K562 (cell line): ENCODE measurements around the gene ZNF276. TPM values are rescaled to one million over a fixed set of nuclear protein-coding genes. Genes with fewer than 3 reads are reported as not detected.

ENCODE experiments used
- CBFB ChIP-seq: sonication (generic); formaldehyde crosslinking; IDR thresholded peaks from 2 replicates; pipeline ENCODE4 v1.4.0; 2020; ENCODE audit warnings: mild to moderate bottlenecking, missing genetic modification reagents
- CEBPG ChIP-seq, 3 experiments: fragments of 200-800 bp in 1 of 3; sonication (Bioruptor generic) in 1 of 3; sonication (generic) in 1 of 3; formaldehyde crosslinking in 1 of 3; IDR thresholded peaks in 2 of 3; conservative IDR thresholded peaks in 1 of 3; 2 replicates each; pipeline versions ENCODE4 v1.6.1 to v1.8.0; 2016 to 2022; ENCODE audit warnings: missing compliant biosample characterization in 2 of 3, missing genetic modification characterization in 2 of 3, mild to moderate bottlenecking in 1 of 3, missing genetic modification reagents in 1 of 3
- EP300 ChIP-seq: IDR thresholded peaks from 2 replicates; pipeline ENCODE4 v1.6.1; 2012; ENCODE audit warnings: low read length, improper control_type of control experiment
- HNRNPUL1 ChIP-seq: fragments of 200-400 bp; formaldehyde crosslinking; IDR thresholded peaks from 2 replicates; pipeline ENCODE4 v1.6.1; 2017; ENCODE audit warnings: low read length
- HSF4 ChIP-seq: fragments of 250-450 bp; sonication (Bioruptor Pico); IDR thresholded peaks from 2 replicates; pipeline ENCODE4 v2.1.2; 2022; ENCODE audit warnings: mild to moderate bottlenecking, moderate library complexity, borderline replicate concordance
- KHSRP ChIP-seq: fragments of 450-650 bp; IDR thresholded peaks from 2 replicates; pipeline ENCODE4 v1.6.1; 2017
- KLF10 ChIP-seq: fragments of 250-450 bp; sonication (Bioruptor Pico); IDR thresholded peaks from 2 replicates; pipeline ENCODE4 v1.6.1; 2021; ENCODE audit warnings: matching md5 sums
- KLF6 ChIP-seq: fragments of 250-450 bp; sonication (Bioruptor Pico); IDR thresholded peaks from 2 replicates; pipeline ENCODE4 v1.4.0; 2020; ENCODE audit warnings: mild to moderate bottlenecking, moderate library complexity, borderline replicate concordance
- MEF2A ChIP-seq: IDR thresholded peaks from 2 replicates; pipeline ENCODE4 v1.6.1; 2011; ENCODE audit warnings: low read depth, mild to moderate bottlenecking, low read length, moderate library complexity; ENCODE audit not compliant: control insufficient read depth
- NCOA4 ChIP-seq: fragments of 450-650 bp; IDR thresholded peaks from 2 replicates; pipeline ENCODE4 v1.6.1; 2018; ENCODE audit warnings: mild to moderate bottlenecking; ENCODE audit not compliant: partially characterized antibody
- RBM22 ChIP-seq: fragments of 200-400 bp; formaldehyde crosslinking; IDR thresholded peaks from 2 replicates; pipeline ENCODE4 v1.6.1; 2018; ENCODE audit warnings: low read length, low read depth; ENCODE audit not compliant: poor library complexity, severe bottlenecking
- SRF ChIP-seq, 2 experiments: fragments of 250-450, 450-650 bp in 1 of 2; sonication (Bioruptor Pico) in 1 of 2; sonication (generic) in 1 of 2; formaldehyde crosslinking; IDR thresholded peaks; 2 replicates each; pipeline versions ENCODE4 v1.5.0 to v1.5.1; 2020 to 2022; ENCODE audit warnings: mild to moderate bottlenecking in 1 of 2, missing genetic modification reagents in 1 of 2
- TAF15 ChIP-seq: fragments of 200-400 bp; formaldehyde crosslinking; IDR thresholded peaks from 2 replicates; pipeline ENCODE4 v1.6.1; 2017; ENCODE audit warnings: mild to moderate bottlenecking, low read depth, low read length, moderate library complexity
- TEAD2 ChIP-seq: fragments of 450-650 bp; IDR thresholded peaks from 2 replicates; pipeline ENCODE4 v1.6.1; 2016; ENCODE audit warnings: missing genetic modification characterization, control low read depth, missing compliant biosample characterization
- ZKSCAN1 ChIP-seq: fragments of 150-350 bp; IDR thresholded peaks from 2 replicates; pipeline ENCODE4 v1.6.1; 2016; ENCODE audit warnings: low read depth, low read length
- ZNF76 ChIP-seq: fragments of 250-450 bp; sonication (Bioruptor Pico); IDR thresholded peaks from 2 replicates; pipeline ENCODE4 v1.4.0; 2020; ENCODE audit warnings: mild to moderate bottlenecking, moderate library complexity, borderline replicate concordance
- polyA plus RNA-seq, 8 experiments: library from polyadenylated mRNA; depleted of rRNA in 4 of 8; stranded (reverse) in 5 of 8; unstranded in 3 of 8; fragments of >200 nt; fragmentation: Nextera tagmentation in 2 of 8; fragmentation: Illumina TruSeq in 1 of 8; extraction: Ambion mirVana in 2 of 8; extraction: Trizol in 1 of 8; gene quantifications; 2 replicates each; pipeline versions ENCODE4 v1.2.1 to v1.2.3, GENCODE V29; 2011 to 2014; ENCODE audit warnings: inconsistent platforms in 1 of 8, missing spikeins in 1 of 8
- total RNA-seq, 7 experiments: library from RNA; depleted of rRNA in 6 of 7; stranded (reverse); fragments of >200 nt in 6 of 7; fragmentation: Illumina TruSeq in 2 of 7; extraction: Trizol in 2 of 7; gene quantifications; 2 replicates each; pipeline versions ENCODE4 v1.2.1 to v1.2.3, GENCODE V29; 2011 to 2021; ENCODE audit warnings: low replicate concordance in 1 of 7
- TF ChIP-seq, protein P1 (sequence below): fragments of 250-450 bp; sonication (Bioruptor Pico); IDR thresholded peaks from 2 replicates; pipeline ENCODE4 v1.4.0; 2020; ENCODE audit warnings: mild to moderate bottlenecking, moderate library complexity
- TF ChIP-seq, protein P2 (sequence below), 2 experiments: fragments of 450-650 bp in 1 of 2; sonication (generic) in 1 of 2; formaldehyde crosslinking; conservative IDR thresholded peaks; 2 replicates each; pipeline versions ENCODE4 v1.4.0 to v1.8.1; 2020 to 2022; ENCODE audit warnings: mild to moderate bottlenecking in 1 of 2, missing genetic modification reagents in 1 of 2
- TF ChIP-seq, protein P3 (sequence below), 2 experiments: fragments of 450-650 bp in 1 of 2; sonication (generic) in 1 of 2; formaldehyde crosslinking in 1 of 2; IDR thresholded peaks in 1 of 2; conservative IDR thresholded peaks in 1 of 2; 2 replicates each; pipeline versions ENCODE4 v1.6.1 to v1.8.1; 2016 to 2023; ENCODE audit warnings: mild to moderate bottlenecking in 2 of 2, moderate library complexity in 2 of 2, inconsistent platforms in 1 of 2, missing genetic modification reagents in 1 of 2
- TF ChIP-seq, protein P4 (sequence below): fragments of 250-450 bp; sonication (Bioruptor Pico); IDR thresholded peaks from 2 replicates; pipeline ENCODE4 v1.8.0; 2021; ENCODE audit warnings: mild to moderate bottlenecking, moderate library complexity
- TF ChIP-seq, protein P5 (sequence below): sonication (generic); formaldehyde crosslinking; IDR thresholded peaks from 2 replicates; pipeline ENCODE4 v1.8.0; 2022; ENCODE audit warnings: missing genetic modification reagents, mild to moderate bottlenecking, borderline replicate concordance

Gene ZNF276
- total and polyA plus RNA-seq, 9 of the 15 experiments (the other 6 are each of a cell fraction or from before 2014, with no cell fraction given) = 0.49 to 43.9 (median 15.8) TPM

DNA sequence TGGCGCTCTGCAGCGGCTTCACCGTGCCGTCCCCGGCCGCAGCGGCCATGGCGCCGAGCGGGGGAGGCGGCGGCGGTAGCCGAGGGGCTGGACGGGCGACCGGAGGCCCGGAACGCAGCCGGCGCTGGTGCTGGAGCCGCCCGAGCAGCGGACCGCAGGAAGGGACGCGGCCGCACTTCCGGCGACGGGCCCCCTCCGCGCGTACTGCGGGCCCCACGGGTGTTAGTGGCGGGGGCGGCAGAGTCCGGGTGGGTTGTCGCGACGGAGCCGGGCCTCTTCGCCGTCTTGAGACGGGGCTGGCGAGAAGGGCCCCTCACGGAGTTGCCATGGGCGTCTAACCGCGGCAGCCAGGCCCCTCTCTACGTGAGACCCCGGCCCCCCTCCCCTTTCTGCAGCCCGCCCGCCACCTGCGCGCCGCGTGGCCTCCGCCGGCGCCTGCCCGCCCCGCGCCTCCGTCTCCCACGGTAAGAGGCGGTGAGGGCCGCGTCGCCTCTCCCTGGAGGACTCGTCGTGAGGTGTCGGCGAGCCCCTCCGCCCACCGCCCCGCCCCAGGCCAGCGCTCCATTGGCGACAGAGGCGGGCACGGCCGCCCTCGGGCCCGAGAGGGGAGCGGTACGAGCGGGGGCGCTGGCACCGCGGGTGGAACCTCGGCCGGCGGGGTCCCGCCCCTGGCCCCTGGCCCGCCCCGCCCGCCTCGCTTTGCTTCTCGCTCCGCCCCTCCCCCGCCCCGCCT, at the start of gene ZNF276, which contains the start of gene VPS9D1 (continued):
- peak in 1 of 2 experiments; percentile 2; a peak in 1 of 4 replicates for TF ChIP-seq SRF (CRISPR knock-in tag; IDR thresholded peaks at IDR 0.05)
- TF ChIP-seq, protein P1, sequence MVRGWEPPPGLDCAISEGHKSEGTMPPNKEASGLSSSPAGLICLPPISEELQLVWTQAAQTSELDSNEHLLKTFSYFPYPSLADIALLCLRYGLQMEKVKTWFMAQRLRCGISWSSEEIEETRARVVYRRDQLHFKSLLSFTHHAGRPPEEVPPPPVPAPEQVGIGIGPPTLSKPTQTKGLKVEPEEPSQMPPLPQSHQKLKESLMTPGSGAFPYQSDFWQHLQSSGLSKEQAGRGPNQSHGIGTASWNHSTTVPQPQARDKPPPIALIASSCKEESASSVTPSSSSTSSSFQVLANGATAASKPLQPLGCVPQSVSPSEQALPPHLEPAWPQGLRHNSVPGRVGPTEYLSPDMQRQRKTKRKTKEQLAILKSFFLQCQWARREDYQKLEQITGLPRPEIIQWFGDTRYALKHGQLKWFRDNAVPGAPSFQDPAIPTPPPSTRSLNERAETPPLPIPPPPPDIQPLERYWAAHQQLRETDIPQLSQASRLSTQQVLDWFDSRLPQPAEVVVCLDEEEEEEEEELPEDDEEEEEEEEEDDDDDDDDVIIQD = no peak
- no peak for TF ChIP-seq CBFB
- no peak for TF ChIP-seq EP300
- no peak for TF ChIP-seq KLF10
- TF ChIP-seq, protein P2, sequence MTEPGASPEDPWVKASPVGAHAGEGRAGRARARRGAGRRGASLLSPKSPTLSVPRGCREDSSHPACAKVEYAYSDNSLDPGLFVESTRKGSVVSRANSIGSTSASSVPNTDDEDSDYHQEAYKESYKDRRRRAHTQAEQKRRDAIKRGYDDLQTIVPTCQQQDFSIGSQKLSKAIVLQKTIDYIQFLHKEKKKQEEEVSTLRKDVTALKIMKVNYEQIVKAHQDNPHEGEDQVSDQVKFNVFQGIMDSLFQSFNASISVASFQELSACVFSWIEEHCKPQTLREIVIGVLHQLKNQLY (CRISPR knock-in tag; conservative IDR thresholded peaks at IDR 0.05) = no peak
- no peak for TF ChIP-seq HSF4 (CRISPR knock-in tag)
- no peak for TF ChIP-seq TAF15
- no peak for TF ChIP-seq CEBPG (CRISPR knock-in tag; IDR thresholded peaks at IDR 0.05)
- TF ChIP-seq CEBPG (tag; conservative IDR thresholded peaks at IDR 0.05 in 1 of 2, IDR thresholded peaks at IDR 0.05 in 1 of 2) = no peak
- TF ChIP-seq KLF6 (CRISPR knock-in tag) = no peak
- TF ChIP-seq, protein P3, sequence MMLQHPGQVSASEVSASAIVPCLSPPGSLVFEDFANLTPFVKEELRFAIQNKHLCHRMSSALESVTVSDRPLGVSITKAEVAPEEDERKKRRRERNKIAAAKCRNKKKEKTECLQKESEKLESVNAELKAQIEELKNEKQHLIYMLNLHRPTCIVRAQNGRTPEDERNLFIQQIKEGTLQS (IDR thresholded peaks at IDR 0.05) = no peak
- TF ChIP-seq, protein P3 (CRISPR knock-in tag; conservative IDR thresholded peaks at IDR 0.05) = no peak
- no peak for TF ChIP-seq NCOA4
- no peak for TF ChIP-seq HNRNPUL1
- no peak for TF ChIP-seq KHSRP
- TF ChIP-seq TEAD2 (tag) = no peak
- TF ChIP-seq, protein P4, sequence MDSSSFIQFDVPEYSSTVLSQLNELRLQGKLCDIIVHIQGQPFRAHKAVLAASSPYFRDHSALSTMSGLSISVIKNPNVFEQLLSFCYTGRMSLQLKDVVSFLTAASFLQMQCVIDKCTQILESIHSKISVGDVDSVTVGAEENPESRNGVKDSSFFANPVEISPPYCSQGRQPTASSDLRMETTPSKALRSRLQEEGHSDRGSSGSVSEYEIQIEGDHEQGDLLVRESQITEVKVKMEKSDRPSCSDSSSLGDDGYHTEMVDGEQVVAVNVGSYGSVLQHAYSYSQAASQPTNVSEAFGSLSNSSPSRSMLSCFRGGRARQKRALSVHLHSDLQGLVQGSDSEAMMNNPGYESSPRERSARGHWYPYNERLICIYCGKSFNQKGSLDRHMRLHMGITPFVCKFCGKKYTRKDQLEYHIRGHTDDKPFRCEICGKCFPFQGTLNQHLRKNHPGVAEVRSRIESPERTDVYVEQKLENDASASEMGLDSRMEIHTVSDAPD = peak; percentile 18; the same call in 1 of the 2 replicates
- TF ChIP-seq RBM22 = peak; percentile 18
- no peak for TF ChIP-seq MEF2A
- TF ChIP-seq ZKSCAN1 = no peak
- TF ChIP-seq, protein P5, sequence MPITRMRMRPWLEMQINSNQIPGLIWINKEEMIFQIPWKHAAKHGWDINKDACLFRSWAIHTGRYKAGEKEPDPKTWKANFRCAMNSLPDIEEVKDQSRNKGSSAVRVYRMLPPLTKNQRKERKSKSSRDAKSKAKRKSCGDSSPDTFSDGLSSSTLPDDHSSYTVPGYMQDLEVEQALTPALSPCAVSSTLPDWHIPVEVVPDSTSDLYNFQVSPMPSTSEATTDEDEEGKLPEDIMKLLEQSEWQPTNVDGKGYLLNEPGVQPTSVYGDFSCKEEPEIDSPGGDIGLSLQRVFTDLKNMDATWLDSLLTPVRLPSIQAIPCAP (CRISPR knock-in tag) = no peak
- TF ChIP-seq ZNF76 (CRISPR knock-in tag) = 0 out of 2 replicates have a peak, but pooled peaks have one; percentile 9
